HFFc6 (cell line): Measurements from ENCODE around the gene ARMC9. TPM values are rescaled to one million over a fixed set of nuclear protein-coding genes. Genes with fewer than 3 reads are reported as not detected.

Experiments used
- DNase-seq: peaks from one replicate; pipeline ENCODE4 v3.0.0-alpha.2; 2018
- H3K27ac Mint-ChIP-seq: 2 replicates; pipeline ENCODE4 v1.8.0; 2020; ENCODE audit warnings: mild to moderate bottlenecking, mixed read lengths
- H3K27me3 Mint-ChIP-seq: 2 replicates; pipeline ENCODE4 v1.8.0; 2021; ENCODE audit warnings: mild to moderate bottlenecking, moderate library complexity, mixed read lengths; ENCODE audit not compliant: insufficient read depth
- H3K36me3 Mint-ChIP-seq: 2 replicates; pipeline ENCODE4 v1.8.0; 2021; ENCODE audit warnings: low read depth, mixed read lengths
- H3K4me1 Mint-ChIP-seq: 2 replicates; pipeline ENCODE4 v1.8.0; 2020; ENCODE audit warnings: low read depth, mixed read lengths
- H3K4me3 Mint-ChIP-seq: 2 replicates; pipeline ENCODE4 v1.8.0; 2020; ENCODE audit warnings: mild to moderate bottlenecking, moderate library complexity, mixed read lengths
- H3K9me3 Mint-ChIP-seq: 2 replicates; pipeline ENCODE4 v1.8.0; 2020; ENCODE audit warnings: mild to moderate bottlenecking, mixed read lengths
- total RNA-seq, 6 experiments: library from RNA; stranded (reverse); fragmentation: NEBNext Ultra II Directional; extraction: Animal tissue kit (Norgen Biotek cat#: 25700); gene quantifications; 2 replicates in 1 of 6; 3 replicates in 5 of 6; pipeline ENCODE4 v1.2.3, GENCODE V29; 2021
- TF ChIP-seq, protein P1 (sequence below): fragments of 200-600 bp; sonication (generic); IDR thresholded peaks from 2 replicates; pipeline ENCODE4 v1.5.0; 2021; ENCODE audit warnings: antibody characterized with exemption, mild to moderate bottlenecking

ARMC9 gene
- total RNA-seq, 6 experiments from 2014 or later, result 49.3 to 93.2 (median 55.7) TPM

GRCh38 chr2:231343006-231343710, 144.7 kb downstream of the ARMC9 start:
- TF ChIP-seq, protein P1, sequence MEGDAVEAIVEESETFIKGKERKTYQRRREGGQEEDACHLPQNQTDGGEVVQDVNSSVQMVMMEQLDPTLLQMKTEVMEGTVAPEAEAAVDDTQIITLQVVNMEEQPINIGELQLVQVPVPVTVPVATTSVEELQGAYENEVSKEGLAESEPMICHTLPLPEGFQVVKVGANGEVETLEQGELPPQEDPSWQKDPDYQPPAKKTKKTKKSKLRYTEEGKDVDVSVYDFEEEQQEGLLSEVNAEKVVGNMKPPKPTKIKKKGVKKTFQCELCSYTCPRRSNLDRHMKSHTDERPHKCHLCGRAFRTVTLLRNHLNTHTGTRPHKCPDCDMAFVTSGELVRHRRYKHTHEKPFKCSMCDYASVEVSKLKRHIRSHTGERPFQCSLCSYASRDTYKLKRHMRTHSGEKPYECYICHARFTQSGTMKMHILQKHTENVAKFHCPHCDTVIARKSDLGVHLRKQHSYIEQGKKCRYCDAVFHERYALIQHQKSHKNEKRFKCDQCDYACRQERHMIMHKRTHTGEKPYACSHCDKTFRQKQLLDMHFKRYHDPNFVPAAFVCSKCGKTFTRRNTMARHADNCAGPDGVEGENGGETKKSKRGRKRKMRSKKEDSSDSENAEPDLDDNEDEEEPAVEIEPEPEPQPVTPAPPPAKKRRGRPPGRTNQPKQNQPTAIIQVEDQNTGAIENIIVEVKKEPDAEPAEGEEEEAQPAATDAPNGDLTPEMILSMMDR, result no peak
- peaks cover 10% of the 10 kb centered on the region for H3K4me1 Mint-ChIP-seq
- peaks cover 2% of the 10 kb centered on the region for H3K27me3 Mint-ChIP-seq
- no peaks in the 10 kb centered on the region for H3K9me3 Mint-ChIP-seq
- peaks cover 25% of the 10 kb centered on the region; the same call in 1 of the 2 replicates for H3K36me3 Mint-ChIP-seq
- DNase-seq, result no peak
- H3K27ac Mint-ChIP-seq, result no peak overlapping the region
- H3K4me3 Mint-ChIP-seq, result no peak overlapping the region

DNA sequence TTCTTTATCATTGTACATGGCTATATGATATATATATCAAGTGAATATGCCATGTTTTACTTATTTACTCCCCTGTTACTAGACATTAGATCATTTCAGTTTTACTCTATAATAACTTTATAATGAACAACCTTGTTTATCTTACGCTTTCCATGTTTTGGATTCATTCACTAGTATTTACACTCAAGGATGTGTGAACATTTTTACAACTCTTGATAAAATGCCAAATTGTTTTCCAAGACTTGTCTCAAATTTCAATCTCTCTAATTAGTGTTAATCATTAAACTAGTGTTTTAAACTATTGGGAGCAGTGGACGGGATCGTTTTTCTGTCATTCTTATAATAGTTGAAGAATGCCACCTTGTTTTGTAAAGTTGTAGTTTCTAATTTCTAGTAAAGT, 145.6 kb downstream of the ARMC9 start:
- TF ChIP-seq, protein P1, result no peak
- no peak for DNase-seq
- H3K4me3 Mint-ChIP-seq, result no peak overlapping the region
- H3K4me1 Mint-ChIP-seq, result peaks cover 19% of the 10 kb centered on the region
- H3K36me3 Mint-ChIP-seq, result peaks cover 32% of the 10 kb centered on the region
- H3K27ac Mint-ChIP-seq, result no peak overlapping the region
- H3K9me3 Mint-ChIP-seq, result no peaks in the 10 kb centered on the region
- H3K27me3 Mint-ChIP-seq, result peaks cover 2% of the 10 kb centered on the region

GRCh38 chr2:231344851-231345250, 146.4 kb downstream of the ARMC9 start:
- no peak for DNase-seq
- no peak overlapping the region for H3K4me3 Mint-ChIP-seq
- TF ChIP-seq, protein P1, result no peak
- peaks cover 23% of the 10 kb centered on the region for H3K4me1 Mint-ChIP-seq
- peaks cover 36% of the 10 kb centered on the region for H3K36me3 Mint-ChIP-seq
- peaks cover 2% of the 10 kb centered on the region for H3K27me3 Mint-ChIP-seq
- no peak overlapping the region for H3K27ac Mint-ChIP-seq
- H3K9me3 Mint-ChIP-seq, result no peaks in the 10 kb centered on the region

GRCh38 chr2:231347081-231347480, 148.7 kb downstream of the ARMC9 start:
- TF ChIP-seq, protein P1, result no peak
- no peak overlapping the region for H3K27ac Mint-ChIP-seq

GRCh38 chr2:231347638-231348037, 149.2 kb downstream of the ARMC9 start:
- Mint-ChIP-seq H3K4me1 (peaks cover 23% of the 10 kb centered on the region), H3K27me3 (peaks cover 2% of the 10 kb centered on the region), H3K36me3 (peaks cover 36% of the 10 kb centered on the region), H3K27ac (no peak overlapping the region), H3K9me3 (no peaks in the 10 kb centered on the region), H3K4me3 (no peak overlapping the region)
- TF ChIP-seq, protein P1, result no peak
- no peak for DNase-seq

More at GRCh38 chr2:231347081-231347480, 148.7 kb downstream of the ARMC9 start:
- no peak overlapping the region for H3K4me3 Mint-ChIP-seq
- no peak for DNase-seq
- peaks cover 23% of the 10 kb centered on the region for H3K4me1 Mint-ChIP-seq
- H3K9me3 Mint-ChIP-seq, result no peaks in the 10 kb centered on the region
- H3K36me3 Mint-ChIP-seq, result peaks cover 36% of the 10 kb centered on the region
- peaks cover 2% of the 10 kb centered on the region for H3K27me3 Mint-ChIP-seq
